IMR-90 (cell line): ENCODE results near the gene PTPRG. TPM values are rescaled to one million over a fixed set of nuclear protein-coding genes. Genes with fewer than 3 reads are reported as not detected.
A peak's percentile ranks its signal among the peaks of the same experiment; 100 is the strongest.

Experiments used
- ATAC-seq: fragments of 200-7000 bp; cut with Tn5 transposase; 2 replicates; pipeline ENCODE4 v1.9.1; 2020; ENCODE audit warnings: low read depth, mild to moderate bottlenecking, moderate library complexity
- BruUV-seq: library from RNA; stranded (reverse); fragments of 400-500 nt; replicated peaks from 2 replicates; lab custom pipeline; 2021; lab: Mats Ljungman, UMichigan
- CTCF ChIA-PET: fragments of 300-600 bp; formaldehyde crosslinking; extraction: SDS; loops from one replicate; lab custom pipeline; 2021; ENCODE audit warnings: antibody characterized with exemption; lab: Yijun Ruan, JAX
- POLR2A ChIA-PET: fragments of 300-600 bp; sonication (Branson Sonifier 250); formaldehyde crosslinking; loops from one replicate; lab custom pipeline; 2022; ENCODE audit warnings: antibody characterized with exemption; ENCODE audit not compliant: unreplicated experiment; lab: Charles Lee
- DNase-seq: peaks from one replicate; pipeline ENCODE4 v3.0.0; 2013
- H2AFZ ChIP-seq: replicated peaks from 2 replicates; pipeline ENCODE3; 2013; ENCODE audit warnings: low read length, mild to moderate bottlenecking; ENCODE audit not compliant: poor library complexity
- H2AK5ac ChIP-seq: 2 replicates; pipeline ENCODE4 v1.6.1; 2013; ENCODE audit warnings: low read depth, low read length, inconsistent platforms
- H2AK9ac ChIP-seq: replicated peaks from 2 replicates; pipeline ENCODE3; 2013; ENCODE audit warnings: mild to moderate bottlenecking, low read depth, low read length, moderate library complexity; ENCODE audit not compliant: poor library complexity
- H2BK120ac ChIP-seq: 2 replicates; pipeline ENCODE4 v1.6.1; 2013; ENCODE audit warnings: low read depth, low read length, inconsistent platforms
- H2BK15ac ChIP-seq: 3 replicates; pipeline ENCODE4 v1.6.1; 2013; ENCODE audit warnings: low read depth, low read length, inconsistent platforms
- H2BK20ac ChIP-seq: 2 replicates; pipeline ENCODE4 v1.6.1; 2013; ENCODE audit warnings: low read depth, mild to moderate bottlenecking, inconsistent platforms, low read length, moderate library complexity
- H2BK5ac ChIP-seq: 2 replicates; pipeline ENCODE4 v1.6.1; 2013; ENCODE audit warnings: mild to moderate bottlenecking, low read depth, low read length, inconsistent platforms; ENCODE audit not compliant: poor library complexity, severe bottlenecking
- H3K14ac ChIP-seq: replicated peaks from 2 replicates; pipeline ENCODE4 v1.6.1; 2013; ENCODE audit warnings: low read depth, low read length, inconsistent platforms
- H3K18ac ChIP-seq: 2 replicates; pipeline ENCODE4 v1.6.1; 2013; ENCODE audit warnings: low read depth, low read length, control low read depth
- H3K23ac ChIP-seq: 2 replicates; pipeline ENCODE4 v1.6.1; 2013; ENCODE audit warnings: low read depth, low read length, inconsistent platforms
- H3K27ac ChIP-seq: 2 replicates; pipeline ENCODE4 v1.5.1; 2013; ENCODE audit warnings: mild to moderate bottlenecking, control low read depth, low read length; ENCODE audit not compliant: insufficient read depth
- H3K27me3 ChIP-seq: 2 replicates; pipeline ENCODE4 v1.6.1; 2013; ENCODE audit warnings: low read length; ENCODE audit not compliant: control insufficient read depth, insufficient read depth
- H3K36me3 ChIP-seq: 2 replicates; pipeline ENCODE4 v1.6.1; 2013; ENCODE audit warnings: low read length, mixed read lengths; ENCODE audit not compliant: control insufficient read depth, insufficient read depth
- H3K4ac ChIP-seq: 2 replicates; pipeline ENCODE4 v1.6.1; 2013; ENCODE audit warnings: low read depth, low read length, inconsistent platforms
- H3K4me1 ChIP-seq: 2 replicates; pipeline ENCODE4 v1.6.1; 2013; ENCODE audit warnings: low read length, mixed read lengths; ENCODE audit not compliant: control insufficient read depth, insufficient read depth
- H3K4me2 ChIP-seq: 2 replicates; pipeline ENCODE4 v1.6.1; 2013; ENCODE audit warnings: low read depth, mild to moderate bottlenecking, control low read depth, low read length, moderate library complexity
- H3K4me3 ChIP-seq: 2 replicates; pipeline ENCODE4 v1.5.1; 2013; ENCODE audit warnings: low read depth, mild to moderate bottlenecking, control low read depth, low read length, moderate library complexity; ENCODE audit not compliant: insufficient read depth
- H3K56ac ChIP-seq: 2 replicates; pipeline ENCODE4 v1.6.1; 2013; ENCODE audit warnings: low read length, inconsistent platforms; ENCODE audit not compliant: insufficient read depth; ENCODE audit errors: extremely low read depth
- H3K79me1 ChIP-seq, 2 experiments: 2 replicates each; pipeline ENCODE4 v1.6.1; 2013; ENCODE audit warnings: low read length in 2 of 2, inconsistent platforms in 1 of 2, low read depth in 1 of 2
- H3K9ac ChIP-seq: 2 replicates; pipeline ENCODE4 v1.6.1; 2013; ENCODE audit warnings: low read depth, low read length, control low read depth
- H3K9me1 ChIP-seq: 2 replicates; pipeline ENCODE4 v1.6.1; 2013; ENCODE audit warnings: low read length, inconsistent platforms; ENCODE audit not compliant: insufficient read depth
- H3K9me3 ChIP-seq: 2 replicates; pipeline ENCODE4 v1.6.1; 2013; ENCODE audit warnings: low read length; ENCODE audit not compliant: control insufficient read depth, insufficient read depth
- H4K20me1 ChIP-seq: 2 replicates; pipeline ENCODE4 v1.6.1; 2013; ENCODE audit warnings: low read length, inconsistent platforms; ENCODE audit not compliant: insufficient read depth
- H4K5ac ChIP-seq: 2 replicates; pipeline ENCODE4 v1.6.1; 2013; ENCODE audit warnings: mild to moderate bottlenecking, low read depth, low read length, control low read depth
- H4K8ac ChIP-seq, 2 experiments: 2 replicates each; pipeline ENCODE4 v1.6.1; 2013; ENCODE audit warnings: low read depth in 2 of 2, low read length in 2 of 2, control low read depth in 1 of 2, inconsistent platforms in 1 of 2
- H4K91ac ChIP-seq: 2 replicates; pipeline ENCODE4 v1.6.1; 2013; ENCODE audit warnings: low read depth, low read length, inconsistent platforms; ENCODE audit not compliant: insufficient read depth
- BHLHE40 ChIP-seq: fragments of 150-350 bp; IDR thresholded peaks from 2 replicates; pipeline ENCODE4 v1.6.1; 2016; ENCODE audit warnings: mild to moderate bottlenecking, low read depth, low read length
- CTCF ChIP-seq: conservative IDR thresholded peaks from 2 replicates; pipeline ENCODE4 v1.5.1; 2012; ENCODE audit warnings: mild to moderate bottlenecking, low read depth, low read length, improper control_type of control experiment
- NFE2L2 ChIP-seq: fragments of 150-350 bp; IDR thresholded peaks from 2 replicates; pipeline ENCODE4 v1.6.1; 2016; ENCODE audit warnings: low read depth, mild to moderate bottlenecking, low read length
- WGBS, 2 experiments: methylation state at CpG; one replicate each; pipeline versions ENCODE4 v1.1.5 to v1.1.7; 2013; ENCODE audit warnings: missing lambda C conversion rate in 2 of 2; ENCODE audit not compliant: insufficient read length in 1 of 2; ENCODE audit errors: extremely low coverage in 2 of 2; 5-methylcytosine and 5-hydroxymethylcytosine counted together
- dilution Hi-C: fragments of 300-500 bp; cut with HindIII; formaldehyde crosslinking; loops from one replicate; pipeline ENCODE4 v1.14.3; 2018; ENCODE audit warnings: low sequenced_read_pairs; ENCODE audit not compliant: unreplicated experiment
- in situ Hi-C: fragments of 300-500 bp; cut with MboI; formaldehyde crosslinking; loops from 3 replicates; pipeline ENCODE4 v1.14.3; 2019; ENCODE audit warnings: low sequenced_read_pairs, inconsistent platforms, mixed read lengths
- intact Hi-C: fragments of 100-400 bp; cut with micrococcal nuclease; formaldehyde crosslinking; loops from 2 replicates; pipeline ENCODE4 v1.10.0; 2022
- polyA plus RNA-seq, 3 experiments: library from polyadenylated mRNA; depleted of rRNA; stranded (reverse); fragments of >200 nt; gene quantifications; 2 replicates each; pipeline ENCODE4 v1.2.3, GENCODE V29; 2012; ENCODE audit warnings: low replicate concordance in 1 of 3
- total RNA-seq: library from RNA; depleted of rRNA; stranded (reverse); fragments of >200 nt; gene quantifications from 2 replicates; pipeline ENCODE4 v1.2.3, GENCODE V29; 2012
- TF ChIP-seq, protein P1 (sequence below): fragments of 150-350 bp; IDR thresholded peaks from 2 replicates; pipeline ENCODE4 v1.6.1; 2016; ENCODE audit warnings: low read depth, mild to moderate bottlenecking, low read length, moderate library complexity, borderline replicate concordance

Gene PTPRG
- total and polyA plus RNA-seq, 2 of the 4 experiments (the other 2 are of a cell fraction), result 7.7 to 31.0 TPM

- Histone ChIP-seq H3K36me3 (no peaks in the 10 kb centered on the region), H3K56ac (no peak overlapping the region), H2BK5ac (no peak overlapping the region), H3K4ac (peak overlapping the region; percentile 44), H4K5ac (peak overlapping the region; percentile 84; the same call in 1 of the 2 replicates), H3K27me3 (no peaks in the 10 kb centered on the region), H2AK5ac (peak overlapping the region; percentile 18; the same call in 1 of the 2 replicates), H3K23ac (peak overlapping the region; percentile 62), H3K27ac (no peak overlapping the region), H3K18ac (peak overlapping the region; percentile 79), H3K79me1 (peaks cover 44 to 78% of the 10 kb centered on the region in 2 experiments), H3K9me3 (no peaks in the 10 kb centered on the region), H3K14ac (peak overlapping the region; percentile 56), H2BK20ac (no peak overlapping the region), H2AFZ (no peak overlapping the region), H2BK120ac (peak overlapping the region; percentile 32; the same call in 1 of the 2 replicates), H3K4me2 (peak overlapping the region; percentile 89), H2AK9ac (no peak overlapping the region), H4K91ac (no peak overlapping the region), H3K4me3 (no peak overlapping the region), H3K4me1 (peaks cover 15% of the 10 kb centered on the region), H3K9ac (no peak overlapping the region; the same call in 1 of the 2 replicates), H4K20me1 (0 out of 2 replicates have a peak, but pooled peaks cover 4% of the 10 kb centered on the region), H4K8ac (peak overlapping the region in 1 of 2 experiments; percentile 2; a peak in 1 of 4 replicates), H3K9me1 (peaks cover 10% of the 10 kb centered on the region), H2BK15ac (no peak overlapping the region; the same call in 2 of the 3 replicates)
- in situ Hi-C loops, result no loop called here
- dilution Hi-C loops, result no loop called here
- POLR2A ChIA-PET, result interaction anchor here (0.7 kb wide), 1 partner anchor 308 kb away, joined by 7 read pairs; no protein-coding TSS in a partner anchor
- TF ChIP-seq NFE2L2 (no peak), CTCF (no peak), BHLHE40 (no peak)
- TF ChIP-seq, protein P1, sequence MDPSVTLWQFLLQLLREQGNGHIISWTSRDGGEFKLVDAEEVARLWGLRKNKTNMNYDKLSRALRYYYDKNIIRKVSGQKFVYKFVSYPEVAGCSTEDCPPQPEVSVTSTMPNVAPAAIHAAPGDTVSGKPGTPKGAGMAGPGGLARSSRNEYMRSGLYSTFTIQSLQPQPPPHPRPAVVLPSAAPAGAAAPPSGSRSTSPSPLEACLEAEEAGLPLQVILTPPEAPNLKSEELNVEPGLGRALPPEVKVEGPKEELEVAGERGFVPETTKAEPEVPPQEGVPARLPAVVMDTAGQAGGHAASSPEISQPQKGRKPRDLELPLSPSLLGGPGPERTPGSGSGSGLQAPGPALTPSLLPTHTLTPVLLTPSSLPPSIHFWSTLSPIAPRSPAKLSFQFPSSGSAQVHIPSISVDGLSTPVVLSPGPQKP, result no peak
- DNase-seq (no peak), ATAC-seq (no peak; the same call in 1 of the 2 replicates)
- no CpG with 5 or more reads among the region's 12 CpGs for WGBS, 2 experiments
- CTCF ChIA-PET, result interaction anchor here (1.1 kb wide), 1 partner anchor 607 kb away, joined by 3 read pairs; no protein-coding TSS in a partner anchor
- intact Hi-C loops, result no loop called here
- no TSS peak for BruUV-seq
Measured at GRCh38 chr3:61594144-61594963, 33.0 kb downstream of the PTPRG start.
